Activated CD4-positive, alpha-beta T cell treated with anti-CD3 and anti-CD28 coated beads, Interleukin-2, amount 50 U/mL, for 4 hours (primary cell): ENCODE data around the gene JAML.

Experiments used
- DNase-seq, 2 experiments: peaks; one replicate each; pipeline ENCODE4 v3.0.0-alpha.2; 2020

The JAML gene

GRCh38 chr11:118239509-118240205, 14.8 kb upstream of the JAML start:
- no peak for DNase-seq

DNA sequence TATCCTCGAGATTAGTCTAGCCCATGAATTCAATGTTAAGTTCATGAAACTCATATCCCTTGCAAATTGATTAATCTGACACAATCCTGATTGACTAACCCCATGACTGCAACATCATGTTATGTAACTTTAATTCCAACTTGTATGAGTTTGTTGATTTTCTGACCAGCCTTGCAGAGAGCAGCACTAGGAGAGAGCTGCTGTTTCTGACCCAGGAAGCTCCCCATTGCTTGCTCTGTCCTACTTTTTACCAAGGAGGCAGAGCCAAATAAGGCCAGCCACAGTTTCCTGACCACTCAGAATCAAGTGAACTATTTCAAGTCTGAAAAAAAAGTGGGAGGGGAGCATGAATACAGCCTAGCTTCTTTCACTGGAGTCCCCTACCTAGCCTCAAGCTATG, 14.1 kb upstream of the JAML start:
- DNase-seq, result no peak

DNA sequence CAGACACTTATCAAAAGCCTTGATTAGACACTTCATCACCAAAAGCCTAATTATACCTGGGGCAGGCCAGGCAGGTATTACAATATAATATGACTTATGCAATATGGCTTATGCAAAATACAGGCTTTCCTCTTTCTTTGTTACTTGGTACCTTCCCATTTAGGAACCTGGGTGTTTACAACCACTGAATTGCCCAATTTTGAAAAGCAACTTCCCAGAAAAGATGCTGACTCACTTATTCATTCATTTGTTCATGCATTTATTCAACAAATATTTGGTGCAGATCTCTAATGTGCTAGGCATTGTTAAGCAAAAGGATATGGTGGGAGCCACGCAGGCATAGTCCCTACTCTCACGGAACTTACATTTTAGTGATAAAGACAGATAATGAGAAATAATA, 13.6 kb upstream of the JAML start:
- DNase-seq, result no peak

DNA sequence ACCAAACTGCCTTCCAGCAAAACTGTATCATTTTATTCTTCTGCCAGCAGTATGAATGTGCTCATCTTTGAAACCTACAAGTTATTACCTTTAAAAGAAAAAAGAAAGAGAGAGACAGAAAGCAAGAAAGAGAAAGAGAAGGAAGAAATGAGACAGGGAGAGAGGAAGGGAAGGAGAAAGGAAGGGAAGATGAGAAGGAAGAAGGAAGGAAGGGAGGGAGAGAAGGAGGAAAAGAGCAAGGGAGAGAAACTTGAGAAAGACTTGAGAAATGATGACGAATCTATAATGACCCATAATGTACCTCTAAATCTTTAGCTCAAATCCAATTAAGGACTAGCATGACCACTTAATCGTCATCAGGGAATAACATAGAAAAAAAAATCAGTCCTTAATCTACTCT, 11.4 kb upstream of the JAML start:
- no peak for DNase-seq

- no peak for DNase-seq
Observed at GRCh38 chr11:118234833-118235232, 10.0 kb upstream of the JAML start.

DNA sequence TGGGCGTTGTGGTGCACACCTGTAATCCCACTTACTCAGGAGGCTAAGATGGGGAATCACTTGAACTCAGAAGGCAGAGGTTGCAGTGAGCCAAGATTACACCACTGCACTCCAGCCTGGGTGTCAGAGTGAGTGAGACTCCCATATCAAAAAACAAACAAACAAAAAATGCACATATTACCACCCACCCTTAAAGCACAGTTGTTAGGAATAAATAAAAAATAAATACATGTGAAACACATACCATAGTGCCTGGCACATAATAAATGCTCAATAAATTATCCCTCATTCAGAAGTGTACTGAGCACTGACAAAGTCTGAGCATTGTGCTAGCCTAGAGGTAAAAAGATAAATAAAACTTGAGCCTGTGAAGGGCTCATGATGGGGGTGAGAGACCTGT, 9.0 kb upstream of the JAML start:
- DNase-seq, result no peak

DNA sequence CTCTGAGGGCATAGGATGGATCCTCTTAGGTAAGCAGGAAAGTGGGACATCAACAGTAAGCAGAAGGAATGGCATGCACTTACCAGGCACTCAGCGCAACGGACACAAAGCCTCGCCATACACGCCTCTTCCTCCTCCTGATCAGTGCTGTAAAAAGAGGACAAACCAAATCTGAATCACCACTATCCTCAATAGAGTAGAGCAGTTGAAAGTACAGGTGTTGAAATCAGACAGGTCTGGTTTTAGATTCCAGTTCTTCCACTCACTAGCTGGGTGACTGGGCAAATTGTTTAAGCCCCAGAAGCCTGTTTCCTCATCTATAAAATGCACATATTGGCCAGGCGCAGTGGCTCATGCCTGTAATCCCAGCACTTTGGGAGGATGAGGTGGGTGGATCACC, 8.6 kb upstream of the JAML start:
- no peak for DNase-seq

DNA sequence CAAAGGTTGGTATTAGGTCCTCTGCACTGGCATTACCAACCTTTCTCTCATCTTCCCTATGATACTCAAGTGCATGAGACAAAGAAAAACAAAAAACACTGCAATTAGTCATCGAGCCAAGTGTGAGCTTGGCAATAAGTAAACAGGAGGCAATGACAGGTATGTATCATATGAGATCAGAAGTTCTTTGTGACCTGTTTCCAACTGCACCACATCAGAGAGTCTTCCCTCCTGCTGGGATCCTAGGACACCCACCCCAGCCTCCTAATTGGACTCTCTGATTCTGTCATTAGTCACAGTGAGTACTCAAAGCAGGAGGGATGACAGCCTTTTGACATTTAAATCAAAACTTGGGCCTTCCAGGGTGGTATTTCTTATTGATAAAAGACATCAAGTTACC, 7.8 kb upstream of the JAML start:
- DNase-seq, result peak in 1 of 2 experiments; percentile 53

- DNase-seq, result no peak
Observed at GRCh38 chr11:118231461-118231860, 6.7 kb upstream of the JAML start.

DNA sequence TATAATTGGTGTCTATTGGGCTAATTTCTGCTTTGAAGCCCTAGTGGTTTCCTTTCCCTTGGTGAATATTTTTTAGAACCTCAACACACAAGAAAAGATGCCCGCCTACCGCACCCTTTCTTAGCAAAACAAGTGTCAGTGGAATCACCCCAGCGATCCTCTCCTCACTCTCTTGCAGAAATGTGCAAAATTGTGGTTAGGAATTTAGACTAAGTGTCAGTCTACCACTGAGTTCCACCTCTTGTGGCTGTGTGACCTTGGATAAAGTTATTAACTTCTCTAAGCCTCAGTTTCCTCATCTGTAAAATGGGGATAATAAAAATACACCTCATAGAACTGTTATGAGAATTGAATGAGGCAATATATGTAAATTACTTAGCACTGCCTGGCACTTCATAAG, 5.3 kb upstream of the JAML start:
- no peak for DNase-seq

DNA sequence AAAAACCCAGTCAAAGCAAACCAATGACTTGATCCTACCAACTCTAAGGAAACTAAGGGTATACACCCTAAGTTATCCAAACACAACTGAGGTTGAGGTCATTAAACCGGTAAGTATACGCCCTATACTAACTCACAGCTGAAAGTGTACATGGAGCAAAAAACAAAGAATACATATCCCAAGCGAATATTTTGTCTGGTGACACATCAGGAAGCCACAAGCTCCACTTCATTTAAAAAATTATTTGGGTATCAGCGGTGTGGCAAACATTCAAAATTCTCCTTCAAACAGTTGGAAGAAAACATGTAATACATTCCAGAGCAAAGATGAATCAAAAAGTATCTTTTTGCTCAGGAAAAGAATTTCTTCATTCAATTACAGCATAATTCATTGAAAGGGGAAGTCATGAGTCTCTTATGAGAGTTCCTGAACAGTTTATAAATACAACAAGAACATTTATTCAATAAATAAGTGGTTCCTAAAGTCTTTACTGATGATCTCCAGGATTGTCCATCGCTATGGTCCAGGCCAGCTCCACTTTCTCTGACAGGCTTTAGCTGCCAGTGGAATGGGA, 4.5 kb upstream of the JAML start:
- DNase-seq, result no peak

- no peak for DNase-seq
Observed at GRCh38 chr11:118227865-118228785, 3.3 kb upstream of the JAML start.

DNA sequence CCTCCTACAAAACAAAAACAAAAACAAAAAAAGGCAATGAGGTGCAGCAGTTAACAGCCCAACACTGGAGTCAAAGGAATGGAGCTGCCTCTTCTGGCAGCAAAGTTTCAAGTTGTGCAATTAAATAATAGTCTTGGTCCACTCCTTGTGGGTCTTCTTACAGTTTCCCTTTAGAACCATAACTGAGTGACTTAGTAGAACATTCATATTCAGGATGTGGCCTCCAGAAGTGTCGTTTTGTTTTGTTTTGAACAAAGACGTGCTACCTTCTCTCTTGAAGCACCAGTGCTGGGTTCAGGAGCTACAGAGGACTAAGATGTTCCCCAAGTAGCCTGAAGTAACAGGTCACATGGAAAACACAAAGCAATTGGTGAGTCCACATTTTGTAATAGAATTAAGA, 2.0 kb upstream of the JAML start:
- no peak for DNase-seq

DNA sequence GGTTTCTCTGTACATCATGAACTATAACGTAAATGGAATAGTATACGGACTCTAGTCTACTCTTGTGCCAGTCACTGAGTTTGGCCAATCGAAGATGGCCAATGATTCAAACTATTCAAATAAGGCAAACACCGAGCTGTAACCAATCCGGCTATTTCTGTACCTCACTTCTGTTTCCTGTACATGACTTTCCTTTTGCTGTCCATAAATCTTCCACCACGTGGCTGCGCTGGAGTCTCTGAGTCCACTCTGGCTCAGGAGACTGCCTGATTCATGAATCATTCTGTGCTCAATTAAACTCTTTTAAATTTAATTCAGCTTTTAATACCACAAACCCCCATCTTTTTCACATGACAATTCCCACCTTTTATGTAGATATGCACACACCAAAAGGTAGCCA, 1.5 kb upstream of the JAML start:
- no peak for DNase-seq

- DNase-seq, result no peak
Observed at GRCh38 chr11:118223992-118224391, 819 bp downstream of the JAML start.

DNA sequence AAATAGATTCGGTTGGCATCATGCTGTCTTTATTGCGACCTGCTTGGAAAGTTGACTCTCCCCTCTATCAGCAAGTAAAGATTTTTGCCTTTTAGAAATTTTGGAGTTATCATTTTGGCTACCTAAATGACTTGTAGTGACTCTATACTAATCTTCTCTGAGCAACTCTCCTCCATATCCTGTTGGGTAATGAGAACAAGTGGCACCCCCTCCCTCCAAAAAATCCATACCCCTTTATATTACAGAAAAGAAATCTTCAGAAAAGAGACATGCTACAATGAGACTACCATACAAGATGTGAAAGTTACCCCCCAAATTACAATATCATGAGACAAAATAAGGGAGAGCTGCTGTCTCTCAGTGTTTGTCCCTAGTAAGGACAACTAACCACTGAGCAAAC, 1.2 kb downstream of the JAML start:
- no peak for DNase-seq

- DNase-seq, result no peak
Observed at GRCh38 chr11:118222437-118222836, 2.4 kb downstream of the JAML start.

DNA sequence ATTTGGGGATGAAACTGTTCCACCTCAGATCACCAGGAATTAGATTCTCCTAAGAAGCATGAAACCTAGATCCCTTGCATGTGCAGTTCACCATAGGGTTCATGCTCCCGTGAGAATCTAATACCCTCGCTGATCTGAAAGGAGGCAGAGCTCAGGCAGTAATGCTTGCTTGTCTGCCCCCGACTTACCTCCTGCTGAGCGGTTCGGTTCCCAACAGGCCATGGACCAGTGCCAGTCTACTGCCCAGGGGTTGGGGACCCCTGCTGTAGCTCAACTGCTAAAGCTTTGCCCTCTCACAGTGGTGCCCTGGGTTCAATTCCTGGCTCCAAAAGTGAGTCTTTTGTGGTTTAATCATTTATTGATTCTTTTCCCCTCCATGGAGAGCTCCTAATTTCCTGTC, 3.4 kb downstream of the JAML start:
- no peak for DNase-seq

DNA sequence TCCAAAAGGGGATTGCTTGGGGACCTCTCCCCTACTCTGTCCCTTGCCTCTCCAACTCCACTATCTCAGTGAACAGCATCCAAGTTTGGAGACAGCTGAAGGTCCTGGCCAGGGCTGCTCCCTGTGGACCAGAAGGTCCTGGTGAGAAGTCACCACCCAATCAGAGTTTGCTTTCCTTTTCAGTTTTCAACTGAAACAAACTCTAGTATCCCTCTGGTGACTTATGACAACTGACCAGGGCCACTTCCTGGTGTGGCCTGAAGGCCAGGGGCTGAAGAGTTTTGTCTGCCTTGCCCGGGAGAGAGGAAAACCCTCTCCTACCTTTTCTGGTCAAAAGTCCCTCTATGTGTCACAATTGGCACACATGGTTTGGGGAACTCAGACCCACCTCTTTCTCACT, 5.1 kb downstream of the JAML start:
- no peak for DNase-seq

DNA sequence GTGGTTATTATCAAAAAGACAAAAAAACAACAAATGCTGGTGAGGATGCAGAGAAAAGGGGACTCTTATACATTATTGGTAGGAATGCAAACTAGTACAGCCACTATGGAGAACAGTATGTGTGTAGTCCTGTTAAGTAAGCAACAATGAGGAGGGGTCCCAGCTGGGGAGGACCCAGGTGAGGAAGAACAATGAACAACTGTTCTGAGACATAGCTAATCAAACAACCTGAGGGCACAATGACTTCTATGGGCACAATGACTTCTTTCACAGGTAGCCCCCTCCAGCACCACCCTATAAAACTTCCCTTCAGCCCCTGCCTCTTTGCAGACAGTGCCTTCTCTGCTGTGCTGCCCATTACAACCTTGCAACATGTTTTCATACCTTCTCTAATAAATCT, 5.6 kb downstream of the JAML start:
- DNase-seq, result no peak

GRCh38 chr11:118217575-118217974, 7.2 kb downstream of the JAML start:
- no peak for DNase-seq

DNA sequence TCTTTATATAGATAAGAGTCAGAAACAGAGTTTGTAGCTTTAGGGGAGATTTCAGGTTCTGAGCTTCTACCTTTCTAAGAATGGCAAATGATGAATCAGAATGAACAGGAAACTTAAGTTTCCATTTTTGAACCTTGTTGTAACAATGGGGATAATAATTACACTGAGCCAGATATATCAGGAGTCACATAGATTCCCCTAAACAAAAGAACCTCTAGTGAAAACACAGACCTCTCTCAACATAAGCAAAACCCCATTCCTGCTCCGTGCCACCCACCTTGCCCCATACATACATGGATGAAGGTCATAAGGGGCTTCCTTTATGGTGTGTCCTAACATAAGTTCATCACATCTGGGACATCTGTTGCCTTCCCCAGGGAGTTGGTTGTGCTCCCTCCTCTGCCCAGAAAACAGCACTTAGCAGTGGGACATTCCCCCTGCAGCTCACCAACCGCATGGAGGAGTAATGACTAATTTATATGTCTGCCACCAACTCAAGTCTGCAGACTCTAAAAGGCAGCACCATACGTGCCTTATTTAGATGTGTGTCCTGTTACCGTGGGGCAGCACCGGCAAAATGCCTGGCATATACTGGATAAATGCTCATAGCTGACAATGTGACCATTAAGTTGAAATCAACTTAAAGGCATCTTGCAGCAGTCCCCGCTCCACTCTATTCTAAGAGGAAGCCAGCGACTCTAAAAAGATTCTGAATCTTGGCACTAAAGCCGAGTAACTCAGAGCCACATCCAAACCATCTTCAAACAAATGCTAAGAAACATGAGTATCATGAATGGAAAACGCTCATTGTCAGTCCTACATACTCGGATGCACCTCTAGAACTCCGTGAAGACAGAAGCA, 8.0 kb downstream of the JAML start:
- DNase-seq, result peak; percentile 35 to 49

DNA sequence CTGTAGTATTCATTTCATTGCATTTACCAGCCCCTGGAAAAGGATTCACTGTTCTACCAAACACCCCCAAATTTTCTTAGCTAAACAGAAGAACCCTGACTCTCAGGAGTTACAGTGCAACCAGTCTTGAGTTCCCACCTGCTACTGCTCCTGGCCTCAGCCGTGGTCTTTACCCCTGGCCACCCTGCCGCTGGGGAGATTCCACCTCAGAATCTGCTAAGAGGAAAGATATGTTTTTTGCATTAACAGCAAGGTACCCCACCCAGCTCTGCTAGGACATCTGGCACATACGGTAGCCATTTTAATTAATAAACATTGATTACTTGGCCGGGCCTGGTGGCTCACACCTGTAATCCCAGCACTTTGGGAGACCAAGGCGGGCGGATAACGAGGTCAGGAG, 9.0 kb downstream of the JAML start:
- no peak for DNase-seq
